ENCODE results near the gene GNAO1.

GNAO1 gene

DNA sequence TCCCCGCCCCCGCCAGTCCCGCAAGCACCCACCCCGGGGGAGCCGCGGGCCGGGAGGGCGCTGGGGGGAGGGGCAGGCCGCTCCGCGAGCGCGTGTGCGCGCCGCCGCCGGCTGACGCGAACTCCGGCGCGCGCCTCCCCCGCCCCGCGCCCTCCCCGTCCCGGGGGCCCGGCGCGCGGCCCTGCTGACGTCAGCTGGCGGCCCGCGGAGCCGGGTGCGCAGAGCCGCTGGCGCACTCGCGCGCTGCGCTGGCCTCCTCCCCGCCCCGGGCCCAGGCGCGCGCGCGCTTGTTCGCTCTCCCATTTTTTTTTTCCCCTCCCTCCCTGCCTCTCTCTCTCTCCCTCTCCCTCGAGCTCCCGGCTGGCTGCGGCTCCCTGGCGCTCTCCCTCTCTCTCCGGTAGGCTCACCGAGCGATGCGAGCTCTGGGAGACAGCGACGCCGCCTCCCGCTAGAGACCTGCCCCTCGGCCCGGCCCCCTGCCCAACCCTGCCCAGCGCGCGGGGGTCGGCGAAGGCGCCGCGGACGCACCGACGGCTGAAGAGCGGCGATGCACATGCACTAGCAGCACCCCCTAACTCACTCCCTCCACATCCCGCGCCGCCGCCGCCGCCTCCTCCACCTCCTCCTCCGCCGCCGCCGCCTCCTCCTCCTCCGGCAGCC is at the start of gene GNAO1:
Gene GNAO1, plus strand, starts transcription at position 334 of the 660 bp plus-strand sequence. CDS start 747 bp downstream, outside the sequence.
- peak; percentile 86 for DNase-seq

GRCh38 chr16:56143666-56144065 is 47.6 kb upstream of the GNAO1 start:
- no peak for DNase-seq

- peak; percentile 28 for DNase-seq
These were observed 45.9 kb upstream of the GNAO1 start for GRCh38 chr16:56145369-56145768.

GRCh38 chr16:56151621-56152020 is 39.7 kb upstream of the GNAO1 start:
- DNase-seq, result no peak

DNA sequence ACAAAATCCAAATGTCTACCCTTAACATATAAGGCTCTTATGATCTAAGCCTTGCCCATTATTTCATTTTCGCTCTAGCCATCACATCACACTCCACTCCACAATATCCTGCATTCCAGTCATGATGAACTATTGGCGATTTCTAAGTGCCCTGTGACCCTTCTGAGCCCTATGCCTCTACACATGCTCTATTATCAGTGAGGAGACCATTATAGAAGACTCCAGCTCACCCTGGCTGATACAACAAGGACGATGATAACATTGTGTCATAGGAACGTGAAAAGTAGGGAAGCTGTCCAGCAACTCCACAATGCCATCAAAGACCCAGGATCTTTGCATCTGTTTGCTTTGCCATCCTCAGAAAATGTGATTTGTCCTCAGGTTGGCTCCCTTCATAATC is 29.6 kb upstream of the GNAO1 start:
- no peak for DNase-seq

DNA sequence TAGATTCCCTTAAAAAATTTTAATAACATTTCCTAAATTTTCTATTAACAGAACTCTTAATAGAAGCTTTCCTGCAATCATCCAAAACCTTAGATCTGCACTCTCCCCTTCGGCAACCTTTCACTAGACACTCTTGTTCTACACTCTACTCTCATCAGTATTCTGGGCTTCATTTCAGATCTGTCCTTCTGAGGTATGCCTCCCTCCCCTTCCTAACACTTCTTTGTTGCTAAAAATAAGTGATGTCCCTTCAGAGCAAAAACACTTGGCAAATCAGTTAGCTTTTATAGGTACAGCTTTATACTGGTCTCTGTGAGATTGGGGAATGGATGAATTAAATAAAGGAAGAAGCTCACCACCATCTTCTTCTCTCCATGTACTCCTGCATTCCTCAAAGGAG is 28.2 kb upstream of the GNAO1 start:
- DNase-seq, result no peak

- no peak for DNase-seq
These were observed 27.4 kb upstream of the GNAO1 start for GRCh38 chr16:56163938-56164337.

DNA sequence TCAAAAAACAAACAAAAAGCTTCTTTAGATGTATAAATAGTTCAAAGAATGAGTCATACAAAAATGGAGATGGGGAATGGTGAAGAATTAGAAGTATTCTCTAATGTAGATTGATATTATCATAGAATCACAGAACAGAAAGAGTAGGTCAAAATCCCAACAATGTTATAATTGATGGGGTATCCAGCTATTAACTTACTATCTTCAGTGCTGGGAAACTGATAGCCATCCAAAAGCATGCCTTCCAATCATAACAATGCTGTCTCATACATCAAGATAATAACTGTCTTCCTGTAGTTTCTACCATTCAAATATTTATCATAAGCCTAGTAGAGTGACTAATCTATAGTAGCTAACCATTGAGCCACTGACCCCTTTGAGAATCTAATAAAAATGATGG is 26.7 kb upstream of the GNAO1 start:
- DNase-seq, result no peak

GRCh38 chr16:56174411-56174810 is 16.9 kb upstream of the GNAO1 start:
- no peak for DNase-seq

GRCh38 chr16:56181401-56181800 is 9.9 kb upstream of the GNAO1 start:
- no peak for DNase-seq

- DNase-seq, result no peak
These were observed 8.0 kb upstream of the GNAO1 start for GRCh38 chr16:56183266-56183665.

GRCh38 chr16:56190048-56190676 is 1.1 kb upstream of the GNAO1 start:
- no peak for DNase-seq

DNA sequence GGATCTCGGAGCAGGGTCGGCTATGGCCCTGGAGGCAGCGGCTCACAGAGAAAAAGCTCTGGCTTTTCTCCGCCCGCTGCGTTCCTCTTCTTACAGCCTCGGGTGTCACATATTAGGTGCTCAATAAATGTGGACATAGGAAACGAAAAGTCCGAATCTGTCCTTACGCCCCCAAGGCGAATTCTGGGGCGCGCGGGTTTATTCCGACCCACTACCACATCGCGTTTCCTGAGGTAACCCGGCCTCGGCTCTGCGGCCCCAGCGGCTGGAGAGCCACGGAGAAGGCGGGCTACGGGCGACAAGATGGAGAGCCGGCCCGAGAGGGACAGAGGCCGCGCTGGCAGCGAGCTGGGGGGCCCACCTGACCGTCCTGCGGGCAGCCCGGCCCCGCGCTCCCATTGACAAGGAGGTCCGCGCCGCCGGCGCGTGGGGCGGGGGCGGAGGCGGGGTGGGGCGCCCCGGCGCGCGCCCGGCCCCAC is 573 bp upstream of the GNAO1 start:
- DNase-seq, result no peak

DNA sequence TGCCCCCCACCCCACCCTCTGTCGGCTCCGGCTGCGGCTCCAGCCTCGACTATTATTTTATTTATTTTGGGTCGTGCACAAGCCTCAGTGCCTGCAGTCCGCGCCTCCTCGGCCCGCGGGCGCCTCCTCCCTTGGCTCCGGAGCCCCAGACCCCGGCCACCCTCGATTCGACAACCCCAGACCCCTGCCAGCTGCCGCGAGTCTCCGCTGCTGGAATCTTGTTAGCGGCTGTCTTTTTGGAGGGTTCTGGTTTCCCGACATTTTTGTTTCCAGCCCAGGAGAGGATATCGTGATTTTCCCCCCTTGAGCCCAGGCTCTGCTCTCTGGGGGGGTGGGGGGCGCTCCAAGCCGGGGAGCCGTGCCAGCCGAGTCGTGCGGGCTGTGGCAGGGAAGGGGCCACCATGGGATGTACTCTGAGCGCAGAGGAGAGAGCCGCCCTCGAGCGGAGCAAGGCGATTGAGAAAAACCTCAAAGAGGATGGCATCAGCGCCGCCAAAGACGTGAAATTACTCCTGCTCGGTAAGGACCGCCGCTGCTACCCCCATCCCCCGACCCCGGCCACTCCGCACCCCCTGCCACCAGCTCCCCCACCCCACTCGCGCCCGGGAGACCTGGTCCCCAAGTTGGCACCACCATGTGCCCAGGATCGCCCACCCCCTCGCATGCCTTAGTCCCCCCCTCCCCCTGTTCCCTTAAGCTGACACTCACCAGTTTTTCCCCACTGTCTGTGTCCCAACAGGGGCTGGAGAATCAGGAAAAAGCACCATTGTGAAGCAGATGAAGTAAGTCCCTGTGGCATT is 746 bp downstream of the GNAO1 start:
- peak; percentile 19 for DNase-seq

DNA sequence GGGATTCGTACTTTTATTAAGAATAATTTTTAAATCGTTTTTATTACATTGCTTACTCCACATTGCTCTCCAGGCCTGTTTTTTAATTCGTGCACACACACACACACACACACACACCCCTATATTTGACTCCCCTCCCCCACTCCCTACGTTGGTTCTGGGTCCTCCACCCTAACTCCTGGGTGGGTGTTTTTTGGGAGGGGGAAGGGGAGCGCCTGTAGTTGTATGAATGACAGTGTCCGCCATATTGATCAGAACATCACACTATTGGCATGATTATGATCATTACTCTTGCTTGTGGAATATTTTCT is 1.3 kb downstream of the GNAO1 start:
- DNase-seq, result peak; percentile 19

DNA sequence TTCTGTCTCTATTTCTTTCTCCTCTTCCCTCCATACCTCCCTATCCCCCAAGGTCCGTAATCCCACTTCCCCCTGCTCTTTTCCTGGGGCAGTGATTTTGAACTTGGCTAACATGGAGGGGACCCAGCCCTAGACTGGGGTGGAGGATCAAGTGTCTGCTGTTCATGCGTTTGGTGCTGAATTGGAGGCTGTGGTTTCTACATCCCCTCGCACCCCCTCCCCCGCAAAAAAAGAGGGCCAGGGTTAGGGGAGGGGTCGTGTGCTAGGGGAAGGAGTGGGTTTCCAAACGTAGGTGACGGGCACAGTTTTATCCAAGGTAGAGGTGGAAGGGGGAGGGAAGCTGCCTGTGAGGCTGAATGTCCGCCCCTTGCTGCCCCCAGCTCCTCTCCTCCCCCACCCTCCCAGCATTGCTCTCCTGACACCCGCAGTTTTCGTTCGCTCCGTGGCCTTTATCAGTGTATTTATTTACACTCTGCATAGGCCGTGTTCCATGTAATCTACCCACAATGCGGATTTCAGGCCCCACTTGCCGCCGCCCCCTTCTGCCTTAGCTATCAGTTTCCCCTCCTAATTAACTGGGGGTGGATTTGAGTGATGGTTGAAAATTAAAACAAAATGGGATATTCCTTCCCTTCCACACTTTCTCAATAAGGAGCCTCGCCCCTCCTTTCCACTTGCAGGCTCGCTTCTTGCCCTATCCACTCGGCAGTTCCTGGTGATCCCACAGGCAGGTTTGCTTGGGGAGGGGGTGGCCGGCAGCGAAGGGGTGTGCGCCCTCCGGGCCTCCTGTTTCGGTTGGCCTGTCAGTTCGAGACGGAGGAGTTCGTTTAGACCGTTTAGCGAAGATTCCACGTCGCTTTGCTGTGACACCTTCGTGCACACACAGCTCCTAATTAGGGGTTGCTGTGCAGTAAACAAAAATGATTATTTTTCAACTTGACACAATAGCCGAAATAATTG is 2.0 kb downstream of the GNAO1 start:
- DNase-seq, result no peak

DNA sequence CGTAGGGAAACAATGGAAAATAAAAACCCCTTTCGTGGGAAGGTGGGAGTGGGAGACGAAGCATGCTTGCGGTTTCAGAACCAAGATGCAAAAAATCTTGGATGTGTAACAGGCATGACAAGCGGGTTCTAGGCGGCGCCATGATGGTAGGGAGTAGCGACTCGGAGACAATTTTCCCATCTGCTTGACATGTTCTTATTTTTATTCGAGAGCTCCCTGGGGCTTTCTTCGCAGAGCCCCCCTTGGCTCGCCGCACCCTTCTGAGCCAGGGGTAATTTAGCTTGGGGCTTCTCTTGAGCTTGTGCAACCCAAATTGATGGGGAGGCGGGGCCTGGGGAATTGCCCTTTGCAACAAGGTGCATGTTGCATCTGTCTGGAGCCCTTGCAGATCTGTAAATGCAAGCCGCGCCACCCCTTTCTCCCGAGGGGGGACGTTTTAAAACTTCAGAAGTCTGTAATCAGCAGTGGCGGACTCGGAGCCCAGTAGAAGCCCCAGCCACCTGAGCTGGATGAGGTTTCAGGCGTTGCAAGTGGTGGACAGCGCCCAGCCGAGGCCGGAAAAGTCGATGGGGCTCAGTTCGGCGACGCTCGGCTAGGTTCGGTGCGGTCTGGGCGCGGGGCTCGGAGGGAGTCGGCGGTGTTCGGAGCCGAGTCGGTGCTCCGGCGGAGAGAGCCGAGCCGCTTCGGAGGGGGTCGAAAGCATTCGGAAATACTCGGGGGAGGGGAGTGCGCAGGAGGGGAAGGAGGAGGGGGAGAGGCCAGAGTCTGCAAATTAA is 2.9 kb downstream of the GNAO1 start:
- DNase-seq, result peak; percentile 97

- DNase-seq, result peak; percentile 77
These were observed 3.9 kb downstream of the GNAO1 start for GRCh38 chr16:56195151-56195550.

GRCh38 chr16:56196381-56196780 is 5.1 kb downstream of the GNAO1 start:
- DNase-seq, result no peak

DNA sequence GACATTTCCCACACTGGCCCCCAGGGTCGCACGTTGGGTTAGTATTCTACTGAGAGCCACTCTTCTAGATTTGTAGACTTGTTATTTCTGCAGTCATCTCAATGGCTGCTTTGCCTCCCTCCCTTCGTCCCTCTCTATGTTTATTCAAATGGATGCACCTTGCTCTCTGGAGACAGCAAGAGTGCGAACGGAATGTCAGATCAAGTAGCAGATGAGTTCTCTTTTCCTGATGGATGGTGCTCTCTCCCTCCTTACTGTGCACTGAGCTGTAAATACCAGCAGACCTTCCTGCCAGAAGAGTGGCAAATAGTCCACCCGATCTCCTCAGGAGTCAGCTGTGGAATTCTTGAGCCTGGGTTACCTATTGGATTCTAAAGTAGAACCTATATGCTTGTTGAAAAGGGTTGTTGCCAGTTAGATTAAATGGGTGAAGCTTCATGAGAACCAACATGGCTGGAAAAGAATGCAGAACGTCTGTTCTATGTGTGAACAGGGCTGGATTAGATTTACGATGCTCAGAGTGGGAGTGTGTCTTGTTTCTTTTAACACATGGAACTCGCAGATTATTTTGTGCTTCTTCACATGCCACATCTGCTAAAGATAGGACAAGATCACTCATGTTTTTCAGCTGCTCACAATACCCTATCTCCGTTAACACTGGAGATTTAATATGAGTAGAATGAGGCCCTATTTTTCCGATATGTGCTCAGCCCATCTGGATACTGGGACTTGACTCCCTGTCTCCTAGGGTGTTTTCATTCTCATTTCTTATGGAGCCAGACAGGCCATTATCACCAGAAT is 6.1 kb downstream of the GNAO1 start:
- DNase-seq, result no peak

All from NCI-H1105 (cell line).